Pulmonary artery endothelial cell (primary cell): ENCODE data around the gene RASGEF1C. TPM values are rescaled to one million over a fixed set of nuclear protein-coding genes. Genes with fewer than 3 reads are reported as not detected.
"Not testable (repeated sequence)": the region's sequence is repeated elsewhere in the genome, so short reads cannot be mapped to it uniquely, and the experiment has no call there.

ENCODE experiments used
- DNase-seq: peaks from one replicate; pipeline ENCODE4 v3.0.0-alpha.2; 2011; ENCODE audit warnings: low read depth, low spot score
- total RNA-seq: library from RNA; depleted of rRNA; stranded (reverse); fragments of >200 nt; gene quantifications from 2 replicates; pipeline ENCODE4 v1.2.3, GENCODE V29; 2014

The RASGEF1C gene
- total RNA-seq, 1 donor from 2014 or later: not detected

- no peak for DNase-seq
Measured at GRCh38 chr5:180136630-180137381, 72.2 kb downstream of the RASGEF1C start.

- no peak for DNase-seq
Measured at GRCh38 chr5:180135967-180136629, 72.9 kb downstream of the RASGEF1C start.

DNA sequence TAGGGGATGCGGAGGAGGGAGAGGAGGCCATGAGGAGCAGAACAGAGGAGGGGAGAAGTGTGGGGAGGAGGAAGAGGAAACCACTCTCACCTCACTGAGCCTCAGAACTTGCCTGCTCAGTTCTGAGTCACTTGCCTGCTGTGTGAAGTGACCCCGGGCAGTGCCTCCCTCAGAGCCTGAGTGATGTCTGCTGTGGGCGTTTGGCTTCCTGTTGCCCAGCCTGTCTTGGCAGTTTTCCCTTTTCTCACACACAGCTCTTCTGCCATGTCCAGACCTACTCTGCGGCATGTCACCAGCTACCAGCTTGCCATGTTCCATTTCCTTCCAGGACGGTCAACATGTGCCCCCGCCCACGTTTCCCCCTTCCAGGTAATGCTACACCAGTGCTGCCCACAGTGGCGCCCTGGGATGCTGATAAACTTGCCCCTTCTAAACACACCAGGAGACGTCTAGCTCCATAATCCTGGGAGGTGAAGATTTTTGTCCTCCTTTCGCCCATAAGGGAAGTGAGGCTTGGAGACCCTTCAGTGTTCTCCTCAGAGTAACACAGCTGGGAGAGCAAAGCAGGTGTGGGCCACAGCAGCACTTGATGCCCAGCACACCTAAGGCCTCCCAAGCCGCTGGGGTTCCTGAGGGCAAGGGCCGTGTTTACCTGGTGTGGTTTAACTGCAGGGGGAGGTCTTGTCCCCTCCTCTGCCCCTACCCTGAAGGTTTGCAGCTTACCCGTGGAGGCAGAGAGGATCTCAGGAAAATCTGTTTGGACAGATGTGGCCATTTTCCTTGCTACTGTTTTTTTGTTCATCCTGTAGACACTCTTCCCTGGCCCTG is 73.7 kb downstream of the RASGEF1C start:
- DNase-seq: no peak

DNA sequence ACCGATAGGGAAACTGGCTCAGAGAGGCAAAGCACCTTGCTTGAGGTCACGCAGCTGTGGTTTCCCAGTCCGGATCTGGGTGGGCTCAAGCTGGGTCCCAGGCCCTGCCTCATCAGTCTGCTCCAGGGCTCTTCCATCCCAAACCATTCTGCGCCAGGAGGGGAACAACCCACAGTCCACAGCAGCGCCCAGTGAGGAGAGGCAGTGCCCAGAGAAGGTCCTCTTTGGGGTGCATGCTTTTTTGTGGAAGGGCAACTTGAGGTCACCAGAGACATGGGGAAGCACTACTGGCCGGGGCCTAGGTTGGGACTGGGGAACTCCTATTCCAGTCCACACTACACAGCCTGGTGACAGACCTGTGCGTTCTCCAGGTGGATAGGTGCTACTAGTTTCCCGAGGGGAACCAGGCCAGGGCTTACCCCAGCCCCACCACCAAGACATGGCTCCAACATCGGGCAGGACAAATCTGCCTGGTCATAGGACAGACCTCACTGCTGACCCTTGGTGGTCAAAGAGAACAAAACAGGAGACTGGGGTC is 75.0 kb downstream of the RASGEF1C start:
- DNase-seq: no peak

- DNase-seq: no peak
Measured at GRCh38 chr5:180133551-180133950, 75.5 kb downstream of the RASGEF1C start.

DNA sequence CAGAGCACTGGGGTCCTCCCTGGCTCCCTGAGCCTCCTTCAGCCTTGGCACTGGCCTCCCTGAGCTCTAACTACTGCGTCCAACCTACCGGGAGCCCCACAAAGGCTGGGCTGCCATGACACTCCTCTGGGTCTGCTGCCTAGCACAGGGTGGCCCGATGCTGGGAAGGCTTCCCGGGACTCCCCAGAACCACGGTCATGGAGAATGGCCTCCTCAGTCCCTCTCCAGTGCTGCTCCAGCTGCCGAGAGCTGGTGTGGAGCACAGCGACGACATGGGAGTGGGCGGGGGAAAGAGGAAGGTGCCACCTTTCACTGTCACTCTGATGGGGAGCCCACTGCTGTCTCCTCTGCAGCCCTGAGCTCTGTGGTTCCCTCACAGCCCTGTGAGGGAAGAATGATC is 76.0 kb downstream of the RASGEF1C start:
- DNase-seq: no peak

DNA sequence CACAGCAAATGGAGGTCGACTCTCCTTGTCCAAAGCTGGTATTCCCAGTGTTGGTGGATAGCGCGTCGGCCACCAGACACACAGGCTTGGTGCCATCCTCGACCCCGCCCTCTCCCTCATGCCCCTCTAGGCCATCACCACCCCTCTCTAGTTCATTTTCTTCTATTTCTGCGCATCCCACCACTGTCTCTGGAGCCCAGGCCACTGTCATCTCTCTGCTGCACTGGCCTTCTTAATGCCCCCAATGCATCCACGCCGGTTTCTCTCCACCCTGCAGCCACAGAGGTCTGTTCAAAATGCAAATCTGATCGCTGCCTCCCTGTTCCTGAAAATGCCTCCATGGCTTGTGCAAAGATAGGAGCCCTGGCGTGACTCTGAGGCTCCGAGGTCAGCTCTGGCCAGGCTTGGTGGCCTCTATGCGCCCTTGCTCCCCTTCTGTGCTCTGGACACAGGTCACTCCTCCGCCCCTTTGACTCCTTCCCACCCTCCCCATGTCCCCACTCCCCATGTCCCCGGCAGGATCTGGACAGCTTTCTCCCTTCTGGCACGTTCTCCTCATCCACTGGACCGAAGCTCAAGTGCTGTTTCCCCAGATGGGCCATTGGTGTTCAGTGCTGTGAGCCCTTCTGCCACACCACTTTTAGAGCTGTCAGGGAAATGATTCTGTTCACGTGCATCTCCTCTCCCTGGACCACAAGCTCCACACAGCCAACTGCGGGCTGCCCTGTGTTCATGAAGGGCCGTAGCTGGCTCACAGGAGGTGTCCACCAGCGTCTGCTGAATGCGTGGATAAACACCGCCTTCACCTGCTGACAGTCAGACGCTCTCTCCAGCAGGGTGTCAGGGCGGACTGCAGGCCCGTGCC is 77.9 kb downstream of the RASGEF1C start:
- no peak for DNase-seq

- no peak for DNase-seq
Measured at GRCh38 chr5:180130291-180130869, 78.6 kb downstream of the RASGEF1C start.

DNA sequence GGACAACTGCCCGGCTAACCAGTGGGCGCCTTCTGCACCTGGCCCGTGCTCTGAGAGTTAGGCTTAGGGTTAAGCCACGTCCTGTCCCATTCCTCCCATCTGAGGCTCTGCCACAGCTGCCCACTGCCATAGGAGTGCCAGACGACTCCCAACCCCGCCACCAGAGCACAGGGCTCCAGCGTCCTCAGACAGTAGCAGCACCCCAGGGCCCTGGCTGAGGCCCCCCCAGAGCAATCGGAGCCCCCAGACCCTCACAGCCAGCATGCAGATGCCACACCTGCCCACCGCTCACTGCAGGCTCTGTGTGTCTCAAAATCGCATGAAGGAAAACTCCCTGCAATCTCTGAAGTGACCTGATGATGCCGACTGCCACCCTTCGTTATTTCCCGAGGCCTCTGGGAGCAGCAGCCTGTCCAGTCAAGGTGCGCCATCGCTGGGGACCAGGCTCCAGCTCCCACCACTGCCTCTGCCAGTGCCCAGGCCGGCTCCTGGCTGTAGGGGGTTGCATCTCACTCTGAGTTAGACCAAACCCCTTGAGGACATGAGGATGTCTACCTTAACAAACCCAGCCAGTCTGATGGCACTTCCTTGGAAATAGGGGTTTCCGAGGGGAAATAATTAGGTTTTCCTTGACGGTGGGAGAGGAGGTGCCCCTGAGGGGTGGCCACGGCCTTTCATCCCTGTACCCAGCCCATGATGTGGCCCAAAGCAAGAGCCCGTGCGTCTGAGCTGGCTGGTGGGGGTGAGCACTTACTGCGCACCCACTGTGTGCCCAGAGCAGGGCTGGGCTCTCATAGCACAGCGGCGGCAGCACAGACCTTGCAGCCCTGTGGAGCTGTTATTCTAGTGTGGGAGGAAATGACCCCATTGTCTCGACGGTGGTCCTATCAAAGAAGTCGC is 79.5 kb downstream of the RASGEF1C start:
- no peak for DNase-seq

- DNase-seq: no peak
Measured at GRCh38 chr5:180128671-180129261, 80.2 kb downstream of the RASGEF1C start.

DNA sequence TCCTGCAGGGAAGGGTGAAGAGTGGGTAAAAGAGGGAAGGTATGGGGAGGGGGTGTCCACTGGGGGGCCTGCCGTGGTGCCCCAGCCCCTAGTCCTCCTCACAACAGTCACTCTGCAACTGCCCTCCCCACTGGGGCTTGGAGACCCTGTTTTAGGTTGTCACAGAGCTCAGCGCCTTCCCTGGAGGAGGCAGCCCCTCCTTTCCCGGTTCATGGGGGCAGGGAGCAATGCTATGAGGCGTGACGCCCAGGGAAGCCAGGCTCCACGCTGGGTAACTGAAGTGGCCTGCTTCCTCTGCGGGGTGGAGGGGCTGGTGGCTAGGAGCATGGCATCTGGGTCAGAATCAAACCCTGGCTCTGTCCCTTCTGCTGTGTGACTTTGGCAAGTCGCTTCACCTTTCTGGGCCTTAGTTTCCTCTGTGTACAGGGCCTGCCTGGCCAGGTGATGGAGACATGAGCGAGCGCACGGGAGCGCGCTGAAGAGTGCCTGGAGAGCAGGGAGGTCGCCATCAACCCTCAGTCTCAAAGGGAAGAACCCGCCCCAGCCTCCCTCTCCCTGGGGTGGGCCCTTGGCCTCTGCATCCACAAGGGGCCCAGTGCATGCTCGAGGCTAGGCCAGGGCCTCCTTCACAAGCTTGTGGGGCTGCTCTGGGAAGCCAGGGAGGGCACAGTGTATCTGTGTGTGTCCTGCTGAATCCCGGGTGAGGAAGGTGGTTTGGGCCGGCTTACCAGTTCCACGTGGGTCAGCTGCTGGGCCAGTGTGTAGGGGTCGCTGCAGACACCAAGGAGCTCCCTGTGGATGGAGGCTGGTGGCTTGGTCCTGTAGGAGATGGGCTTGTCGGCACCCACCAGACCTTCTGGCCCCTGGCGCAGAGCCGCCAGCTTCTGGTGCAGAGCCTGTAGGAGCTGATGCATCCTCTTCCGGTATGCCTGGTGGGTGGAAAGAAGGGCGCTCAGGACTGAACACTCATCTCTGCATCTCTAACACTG is 81.0 kb downstream of the RASGEF1C start:
- no peak for DNase-seq

DNA sequence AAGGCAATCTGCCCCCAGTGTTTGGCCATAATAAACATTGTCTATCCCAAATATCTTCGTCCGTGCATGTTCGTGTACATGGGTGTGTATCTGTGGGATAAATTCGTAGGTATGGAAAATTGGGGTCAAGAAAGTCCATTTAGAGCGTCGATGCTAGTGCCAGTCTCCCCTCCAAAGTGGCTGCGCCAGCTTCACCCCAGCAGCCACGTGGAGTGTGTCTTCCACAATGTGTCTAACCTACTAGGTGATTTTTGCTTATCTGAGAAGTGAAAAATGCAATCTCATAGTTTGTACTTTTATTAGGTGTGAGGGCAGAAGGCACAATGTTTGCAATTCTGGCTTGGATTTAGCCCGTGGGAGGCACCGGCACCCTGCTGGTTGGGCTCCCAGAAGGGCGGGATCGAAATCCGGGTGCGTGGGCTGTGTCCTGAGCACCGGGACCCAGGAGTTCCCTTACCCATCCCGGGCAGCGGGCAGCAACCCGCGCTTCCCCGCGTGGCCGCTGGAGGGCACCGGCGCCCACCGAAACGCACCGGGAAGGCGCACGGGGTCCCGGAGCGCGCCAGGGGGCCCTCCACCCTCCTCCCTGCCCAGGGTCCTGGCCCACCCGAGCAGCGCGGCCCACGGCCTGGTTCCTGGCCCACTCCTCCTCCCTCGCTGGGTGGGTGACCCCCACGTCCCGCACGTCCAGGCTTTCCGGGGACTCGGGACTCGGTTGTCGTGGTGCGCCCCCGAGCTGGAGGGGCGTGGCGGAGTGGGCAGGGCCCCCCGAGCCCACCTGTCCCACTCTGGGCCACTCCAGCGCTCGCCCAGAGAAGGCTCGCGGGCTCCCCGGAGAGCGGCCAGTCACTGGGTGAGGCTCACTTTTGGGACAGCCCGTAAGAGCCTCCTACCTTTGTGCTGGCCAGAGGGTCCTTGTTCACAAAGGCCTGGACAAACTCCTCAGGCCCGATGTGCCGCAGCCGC is 82.0 kb downstream of the RASGEF1C start:
- no peak for DNase-seq

GRCh38 chr5:180126156-180126555 is 82.9 kb downstream of the RASGEF1C start:
- not testable (repeated sequence) for DNase-seq

DNA sequence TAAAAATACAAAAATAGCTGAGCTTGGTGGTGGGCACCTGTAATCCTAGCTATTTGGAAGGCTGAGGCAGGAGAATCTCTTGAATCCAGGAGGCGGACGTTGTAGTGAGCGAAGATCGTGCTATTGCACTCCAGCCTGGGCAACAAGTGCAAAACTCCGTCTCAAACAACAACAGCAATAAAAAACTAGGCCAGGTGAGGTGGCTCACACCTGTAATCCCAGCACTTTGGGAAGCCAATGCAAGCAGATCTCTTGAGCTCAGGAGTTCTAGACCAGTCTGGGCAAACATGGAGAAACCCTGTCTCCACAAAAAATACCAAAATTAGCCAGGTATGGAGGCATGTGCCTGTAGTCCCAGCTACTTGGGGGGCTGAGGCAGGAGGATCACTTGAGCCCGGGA is 84.3 kb downstream of the RASGEF1C start:
- not testable (repeated sequence) for DNase-seq

GRCh38 chr5:180122875-180123274 is 86.1 kb downstream of the RASGEF1C start:
- DNase-seq: no peak

- no peak for DNase-seq
Measured at GRCh38 chr5:180121826-180122413, 87.1 kb downstream of the RASGEF1C start.
